T47D (cell line): ENCODE data around the gene RPS26.
A peak's percentile ranks its signal among the peaks of the same experiment; 100 is the strongest.

Source experiments
- DNase-seq, 2 experiments: peaks; one replicate each; pipeline versions ENCODE4 v3.0.0 to v3.0.0-alpha.2; 2011 to 2012; ENCODE audit warnings: low read depth in 1 of 2, low spot score in 1 of 2
- JUND ChIP-seq: IDR thresholded peaks from 2 replicates; pipeline ENCODE4 v1.6.1; 2012; ENCODE audit warnings: low read depth
- in situ Hi-C: cut with HindIII; loops from 2 replicates; pipeline ENCODE4 v1.10.0; 2016; ENCODE audit warnings: low sequenced_read_pairs, low pct_unique_long_range_greater_than_20kb

RPS26 gene

DNA sequence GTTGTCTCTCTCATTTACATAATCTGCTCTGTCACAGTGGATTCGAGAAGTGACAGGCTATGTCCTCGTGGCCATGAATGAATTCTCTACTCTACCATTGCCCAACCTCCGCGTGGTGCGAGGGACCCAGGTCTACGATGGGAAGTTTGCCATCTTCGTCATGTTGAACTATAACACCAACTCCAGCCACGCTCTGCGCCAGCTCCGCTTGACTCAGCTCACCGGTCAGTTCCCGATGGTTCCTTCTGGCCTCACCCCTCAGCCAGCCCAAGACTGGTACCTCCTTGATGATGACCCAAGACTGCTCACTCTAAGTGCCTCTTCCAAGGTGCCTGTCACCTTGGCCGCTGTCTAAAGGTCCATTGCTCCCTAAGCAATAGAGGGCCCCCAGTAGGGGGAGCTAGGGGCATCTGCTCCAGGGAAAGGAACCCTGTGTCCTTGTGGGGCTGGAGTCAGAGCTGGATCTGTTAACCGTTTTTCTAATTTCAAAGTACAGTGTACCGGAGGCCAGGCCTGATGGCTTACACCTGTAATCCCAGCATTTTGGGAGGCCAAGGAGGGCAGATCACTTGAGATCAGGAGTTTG, 43.3 kb downstream of the RPS26 start:
- no peak for TF ChIP-seq JUND
- in situ Hi-C loops = no loop called here
- DNase-seq = peak in 1 of 2 experiments; percentile 80

DNA sequence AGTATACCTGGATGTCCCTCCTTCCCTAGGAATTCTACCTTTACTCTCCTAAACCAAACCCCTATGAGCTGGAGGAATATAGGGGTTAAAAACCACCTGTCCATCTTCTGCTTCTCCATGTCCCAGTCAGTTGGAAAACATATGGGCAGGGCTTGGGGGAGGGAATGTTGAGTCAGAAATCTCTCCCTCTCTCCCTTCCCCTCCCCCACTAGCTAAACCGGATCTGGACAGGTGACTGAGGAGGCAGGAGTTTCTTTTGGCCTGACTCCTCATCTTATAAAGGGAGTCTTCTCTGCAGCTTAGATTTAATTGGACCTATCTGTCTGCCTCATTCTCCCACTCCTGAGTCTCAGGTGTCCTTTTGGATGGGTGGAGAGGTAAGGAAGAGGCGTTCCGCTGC, 44.4 kb downstream of the RPS26 start:
- in situ Hi-C loops = no loop called here
- TF ChIP-seq JUND = no peak; the same call in 1 of the 2 replicates
- peak; percentile 63 to 99 for DNase-seq

DNA sequence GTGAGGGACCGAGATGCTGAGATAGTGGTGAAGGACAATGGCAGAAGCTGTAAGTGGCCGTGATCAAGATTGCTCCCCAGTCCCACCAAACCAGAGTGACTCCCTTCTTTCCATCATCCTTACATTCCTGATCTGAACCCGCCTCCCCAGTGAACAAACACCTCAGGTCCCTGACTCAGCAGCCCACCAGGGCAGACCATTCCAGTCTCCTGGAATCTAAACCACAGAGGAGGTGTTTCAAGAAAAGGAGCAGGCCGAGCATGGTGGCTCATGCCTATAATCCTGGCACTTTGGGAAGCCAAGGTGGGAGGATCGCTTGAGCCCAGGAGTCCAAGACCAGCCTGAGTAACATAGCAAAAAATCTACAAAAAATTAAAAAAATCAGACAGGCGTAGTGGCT, 44.9 kb downstream of the RPS26 start:
- in situ Hi-C loops = no loop called here
- DNase-seq = peak in 1 of 2 experiments; percentile 50
- no peak for TF ChIP-seq JUND

DNA sequence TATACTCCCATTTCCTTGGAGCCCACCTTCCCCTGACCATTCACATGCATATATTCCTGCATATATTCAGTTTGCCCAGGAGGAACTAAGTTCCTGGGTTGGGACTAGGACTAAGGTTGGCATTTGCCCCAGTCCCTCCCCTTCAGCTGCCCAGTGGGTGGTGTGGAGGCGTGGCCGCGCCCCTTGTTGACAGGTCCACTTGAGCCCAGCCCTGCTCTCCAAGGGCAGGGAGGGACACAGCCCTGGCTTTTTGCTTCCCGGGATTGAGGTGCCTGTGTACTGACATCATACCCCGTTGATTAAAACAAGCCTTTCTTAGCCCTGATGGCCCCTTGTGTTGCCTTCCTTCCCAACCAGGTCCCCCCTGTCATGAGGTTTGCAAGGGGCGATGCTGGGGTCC, 45.5 kb downstream of the RPS26 start:
- no peak for TF ChIP-seq JUND
- peak; percentile 62 to 94 for DNase-seq
- in situ Hi-C loops = no loop called here
